NCI-H1092 (cell line): Measurements from ENCODE around the gene KLF4.

Source experiments
- DNase-seq: peaks from one replicate; lab custom pipeline; 2025; lab: John Stamatoyannopoulos, UW

The KLF4 gene

GRCh38 chr9:107487521-107488374 is 1.8 kb downstream of the KLF4 start:
- no peak for DNase-seq

GRCh38 chr9:107486674-107487520 is 2.7 kb downstream of the KLF4 start:
- no peak for DNase-seq

GRCh38 chr9:107485458-107486043 is 4.0 kb downstream of the KLF4 start:
- DNase-seq = no peak

- DNase-seq = peak; percentile 43
These were observed 5.3 kb downstream of the KLF4 start for GRCh38 chr9:107484117-107484723.

GRCh38 chr9:107483666-107484065 is 5.9 kb downstream of the KLF4 start:
- no peak for DNase-seq

GRCh38 chr9:107481035-107481434 is 8.5 kb downstream of the KLF4 start:
- DNase-seq = no peak

- DNase-seq = no peak
These were observed 9.2 kb downstream of the KLF4 start for GRCh38 chr9:107480386-107480789.

- no peak for DNase-seq
These were observed 10.8 kb downstream of the KLF4 start for GRCh38 chr9:107478805-107479204.

GRCh38 chr9:107474124-107474523 is 15.4 kb downstream of the KLF4 start:
- no peak for DNase-seq

- DNase-seq = peak; percentile 33
These were observed 16.8 kb downstream of the KLF4 start for GRCh38 chr9:107472581-107473340.

GRCh38 chr9:107471552-107471951 is 18.0 kb downstream of the KLF4 start:
- no peak for DNase-seq

GRCh38 chr9:107467416-107467815 is 22.2 kb downstream of the KLF4 start:
- DNase-seq = no peak

- DNase-seq = no peak
These were observed 22.7 kb downstream of the KLF4 start for GRCh38 chr9:107466826-107467225.

- no peak for DNase-seq
These were observed 23.8 kb downstream of the KLF4 start for GRCh38 chr9:107465467-107466451.

GRCh38 chr9:107464516-107464915 is 25.1 kb downstream of the KLF4 start:
- DNase-seq = no peak

- DNase-seq = no peak
These were observed 26.9 kb downstream of the KLF4 start for GRCh38 chr9:107462691-107463090.

GRCh38 chr9:107460153-107461023 is 29.2 kb downstream of the KLF4 start:
- no peak for DNase-seq

GRCh38 chr9:107455425-107456135 is 34.0 kb downstream of the KLF4 start:
- DNase-seq = no peak

- no peak for DNase-seq
These were observed 36.1 kb downstream of the KLF4 start for GRCh38 chr9:107453479-107453878.
